ENCODE measurements around the gene NAA80. TPM values are rescaled to one million over a fixed set of nuclear protein-coding genes. Genes with fewer than 3 reads are reported as not detected.

The NAA80 gene
- total and polyA plus RNA-seq, 2 of the 13 experiments (the other 11 are each of a cell fraction or from before 2014, with no cell fraction given) = 3.4 to 8.7 TPM

GRCh38 chr3:50275996-50276761, 23.0 kb downstream of the NAA80 start:
- in situ Hi-C loops (cut with HindIII; ENCODE audit: extremely low pct_ligation_motif_present, low pct_unique_long_range_greater_than_20kb) = loop anchor here (10.0 kb wide), 1 partner anchor 81 kb away; the partner anchor contains the start of gene GNAT1
- Histone ChIP-seq H4K20me1 (ENCODE audit: insufficient read depth, low read length) (no peaks in the 10 kb centered on the region; the same call in 1 of the 2 replicates), H3K4me3 (replicated peaks in 1 of 3; ENCODE audit: insufficient read depth in 1 of 3, low read depth in 2 of 3, low read length in 3 of 3) (no peak overlapping the region), H3K27me3 (ENCODE audit: control insufficient read depth in 1 of 2, insufficient read depth in 2 of 2, low read length in 2 of 2) (no peaks in the 10 kb centered on the region), H2AFZ (ENCODE audit: low read length) (no peak overlapping the region), H3K79me2 (ENCODE audit: insufficient read depth, low read length) (peaks cover 12% of the 10 kb centered on the region), H3K9ac (ENCODE audit: insufficient read depth, low read depth, low read length) (no peak overlapping the region), H3K9me3 (ENCODE audit: low read length) (no peaks in the 10 kb centered on the region), H3K27ac (ENCODE audit: extremely low read length, insufficient read depth, low read length) (no peak overlapping the region), H3K4me2 (ENCODE audit: low read depth, low read length) (no peak overlapping the region), H3K36me3 (replicated peaks in 1 of 2; ENCODE audit: control insufficient read depth in 1 of 2, insufficient read depth in 2 of 2, low read length in 2 of 2) (peaks cover 14 to 30% of the 10 kb centered on the region in 2 experiments), H3K4me1 (ENCODE audit: insufficient read depth, low read length) (peaks cover 51% of the 10 kb centered on the region)
- CTCF ChIA-PET (ENCODE audit: low intra/inter-chr PET ratio, low total read pairs) = interaction anchor here (6.4 kb wide), 1 partner anchor 49 kb away, joined by 63 read pairs; no protein-coding TSS in a partner anchor
- FAIRE-seq (no peak), ATAC-seq (no peak), DNase-seq (ENCODE audit: low spot score) (no peak)
- 97% methylated on average over 74 of the region's 79 CpGs for WGBS (ENCODE audit: low lambda C conversion rate)
- POLR2A ChIA-PET = interaction anchor here (0.8 to 1.7 kb wide), 3 partner anchors 12 to 16 kb away, joined by 3 to 7 read pairs (median 4); partner anchors contain the start of gene IFRD2
- TSS peak; percentile 30 for BruUV-seq (replicated peaks)
- intact Hi-C loops (cut with micrococcal nuclease; ENCODE audit: unreplicated experiment) = no loop called here
- no peak for TF ChIP-seq MNT (IDR thresholded peaks at IDR 0.05)
- TF ChIP-seq DMTF1 (CRISPR knock-in tag; IDR thresholded peaks at IDR 0.05) = no peak
- peak; percentile 66 for TF ChIP-seq RBFOX2 (IDR thresholded peaks at IDR 0.05; ENCODE audit: low read depth, low read length)
- TF ChIP-seq POLR2AphosphoS2 (IDR thresholded peaks at IDR 0.05; ENCODE audit: low read depth, low read length) = no peak
- TF ChIP-seq NFIB (CRISPR knock-in tag; IDR thresholded peaks at IDR 0.05; ENCODE audit: borderline replicate concordance) = no peak
- TF ChIP-seq ZBTB42 (CRISPR knock-in tag; IDR thresholded peaks at IDR 0.05) = no peak
- TF ChIP-seq ZBTB21 (CRISPR knock-in tag; IDR thresholded peaks at IDR 0.05) = no peak
- TF ChIP-seq TBP (CRISPR knock-in tag; IDR thresholded peaks at IDR 0.05) = no peak
- no peak for TF ChIP-seq LCORL (IDR thresholded peaks at IDR 0.05)
- no peak for TF ChIP-seq LCORL (CRISPR knock-in tag; IDR thresholded peaks at IDR 0.05)
- no peak for TF ChIP-seq ZNF710 (CRISPR knock-in tag; IDR thresholded peaks at IDR 0.05; ENCODE audit: borderline replicate concordance)
- no peak for TF ChIP-seq DR1 (CRISPR knock-in tag; IDR thresholded peaks at IDR 0.05)
- TF ChIP-seq BATF2 (CRISPR knock-in tag; IDR thresholded peaks at IDR 0.05) = no peak
- no peak for TF ChIP-seq ZNF704 (CRISPR knock-in tag; IDR thresholded peaks at IDR 0.05; ENCODE audit: borderline replicate concordance)
- no peak for TF ChIP-seq MAFG (CRISPR knock-in tag; IDR thresholded peaks at IDR 0.05)
- peak; percentile 87 for TF ChIP-seq AGO2 (optimal IDR thresholded peaks at IDR 0.05; ENCODE audit: low read depth, low read length)
